Measurements from ENCODE around the gene CHCHD1. TPM values are rescaled to one million over a fixed set of nuclear protein-coding genes. Genes with fewer than 3 reads are reported as not detected.
A peak's percentile ranks its signal among the peaks of the same experiment; 100 is the strongest.
"Not testable (repeated sequence)": the region's sequence is repeated elsewhere in the genome, so short reads cannot be mapped to it uniquely, and the experiment has no call there.

CHCHD1 gene
- total and polyA plus RNA-seq, 7 experiments from 2014 or later = 5.6 to 49.6 (median 17.1) TPM

DNA sequence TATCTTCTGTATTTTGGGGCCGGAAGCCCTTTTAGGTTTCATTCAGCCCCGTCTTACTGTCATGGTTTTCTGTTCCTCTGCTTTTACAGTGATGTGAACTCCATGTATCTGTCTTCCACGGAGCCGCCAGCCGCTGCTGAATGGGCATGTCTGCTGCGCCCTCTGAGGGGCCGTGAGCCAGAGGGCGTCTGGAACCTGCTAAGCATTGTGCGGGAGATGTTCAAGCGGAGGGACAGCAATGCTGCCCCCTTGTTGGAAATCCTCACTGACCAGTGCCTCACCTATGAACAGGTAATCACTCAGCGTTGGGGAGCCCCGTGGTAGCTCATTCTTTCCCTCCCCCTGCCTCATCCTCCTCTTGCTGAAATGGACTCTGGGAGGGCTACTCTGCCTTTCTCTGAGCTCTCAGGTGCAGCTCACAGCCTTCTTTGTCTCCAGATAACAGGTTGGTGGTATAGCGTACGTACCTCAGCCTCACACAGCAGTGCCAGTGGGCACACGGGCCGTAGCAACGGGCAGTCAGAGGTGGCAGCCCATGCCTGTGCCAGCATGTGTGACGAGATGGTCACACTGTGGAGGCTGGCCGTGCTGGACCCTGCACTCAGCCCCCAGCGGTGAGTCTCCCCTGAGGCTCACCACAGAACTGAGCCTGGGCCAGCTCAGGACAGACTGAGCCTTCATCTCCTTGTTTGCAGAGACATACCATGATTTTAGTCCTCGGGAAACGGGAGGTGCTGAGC is 9.2 kb downstream of the CHCHD1 start:
- Mint-ChIP-seq H3K4me1 (peaks cover 11 to 22% (median 19%) of the 10 kb centered on the region in 7 donors), H3K27ac (no peak overlapping the region), H3K27me3 (no peaks in the 10 kb centered on the region), H3K9me3 (peaks cover 0 to 1% (median 0%) of the 10 kb centered on the region in 11 donors), H3K36me3 (peaks cover 2 to 40% (median 20%) of the 10 kb centered on the region in 5 donors), H3K4me3 (no peak overlapping the region)
- Histone ChIP-seq H3K27me3 (ENCODE audit: control insufficient read depth in 2 of 2, insufficient read depth in 2 of 2, low read length in 2 of 2) (no peaks in the 10 kb centered on the region), H3K36me3 (ENCODE audit: control insufficient read depth in 2 of 3, insufficient read depth in 3 of 3, low read length in 3 of 3) (peaks cover 9 to 66% (median 42%) of the 10 kb centered on the region in 3 experiments), H3K9me3 (ENCODE audit: control insufficient read depth in 2 of 3, low read length in 3 of 3) (no peaks in the 10 kb centered on the region), H3K27ac (ENCODE audit: low read depth, low read length) (no peak overlapping the region), H3K4me3 (ENCODE audit: low read length) (no peak overlapping the region), H3K4me1 (ENCODE audit: control insufficient read depth in 2 of 2, insufficient read depth in 2 of 2, low read length in 2 of 2) (peaks cover 11 to 18% of the 10 kb centered on the region in 2 donors)
- DNase-seq = no peak
- intact Hi-C loops (cut with micrococcal nuclease) = no loop called here
- CTCF ChIA-PET = no interaction called here
- no peak for ATAC-seq
- POLR2A ChIA-PET = interaction anchor here (0.7 to 6.4 kb wide), 2 partner anchors 17 to 29 kb away, joined by 3 to 42 read pairs; no protein-coding TSS in a partner anchor

DNA sequence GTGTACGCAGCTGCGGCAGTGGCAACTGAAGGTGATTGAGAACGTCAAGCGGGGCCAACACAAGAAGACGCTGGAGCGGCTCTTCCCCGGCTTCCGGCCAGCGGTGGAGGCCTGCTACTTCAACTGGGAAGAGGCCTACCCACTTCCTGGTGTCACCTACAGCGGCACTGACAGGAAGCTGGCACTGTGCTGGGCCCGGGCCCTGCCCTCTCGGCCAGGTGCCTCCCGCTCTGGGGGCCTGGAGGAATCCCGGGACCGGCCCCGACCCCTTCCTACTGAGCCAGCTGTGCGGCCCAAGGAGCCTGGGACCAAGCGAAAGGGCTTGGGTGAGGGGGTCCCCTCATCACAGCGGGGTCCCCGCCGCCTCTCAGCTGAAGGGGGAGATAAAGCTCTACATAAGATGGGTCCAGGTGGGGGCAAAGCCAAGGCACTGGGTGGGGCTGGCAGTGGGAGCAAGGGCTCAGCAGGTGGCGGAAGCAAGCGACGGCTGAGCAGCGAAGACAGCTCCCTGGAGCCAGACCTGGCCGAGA is 10.1 kb downstream of the CHCHD1 start:
- no peaks in the 10 kb centered on the region for H3K9me3 ChIP-seq (ENCODE audit: control insufficient read depth in 2 of 3, low read length in 3 of 3)
- DNase-seq = no peak
- Mint-ChIP-seq H3K36me3 (peaks cover 4 to 45% (median 20%) of the 10 kb centered on the region in 5 donors), H3K4me3 (no peak overlapping the region), H3K27me3 (no peaks in the 10 kb centered on the region), H3K4me1 (peaks cover 5 to 15% (median 10%) of the 10 kb centered on the region in 7 donors), H3K27ac (no peak overlapping the region), H3K9me3 (peaks cover 0 to 1% (median 0%) of the 10 kb centered on the region in 11 donors)
- no peak overlapping the region for H3K4me3 ChIP-seq (ENCODE audit: low read length)
- no peak overlapping the region for H3K27ac ChIP-seq (ENCODE audit: low read depth, low read length)
- ChIA-PET POLR2A (interaction anchor here (0.5 to 6.4 kb wide), 3 partner anchors 16 to 67 kb away, joined by 3 to 42 read pairs (median 3); no protein-coding TSS in a partner anchor), CTCF (no interaction called here)
- intact Hi-C loops (cut with micrococcal nuclease) = no loop called here
- no peak for ATAC-seq
- H3K4me1 ChIP-seq (ENCODE audit: control insufficient read depth in 2 of 2, insufficient read depth in 2 of 2, low read length in 2 of 2) = peaks cover 4 to 9% of the 10 kb centered on the region in 2 donors
- H3K27me3 ChIP-seq (ENCODE audit: control insufficient read depth in 2 of 2, insufficient read depth in 2 of 2, low read length in 2 of 2) = no peaks in the 10 kb centered on the region
- H3K36me3 ChIP-seq (ENCODE audit: control insufficient read depth in 2 of 3, insufficient read depth in 3 of 3, low read length in 3 of 3) = peaks cover 12 to 75% (median 42%) of the 10 kb centered on the region in 3 experiments

DNA sequence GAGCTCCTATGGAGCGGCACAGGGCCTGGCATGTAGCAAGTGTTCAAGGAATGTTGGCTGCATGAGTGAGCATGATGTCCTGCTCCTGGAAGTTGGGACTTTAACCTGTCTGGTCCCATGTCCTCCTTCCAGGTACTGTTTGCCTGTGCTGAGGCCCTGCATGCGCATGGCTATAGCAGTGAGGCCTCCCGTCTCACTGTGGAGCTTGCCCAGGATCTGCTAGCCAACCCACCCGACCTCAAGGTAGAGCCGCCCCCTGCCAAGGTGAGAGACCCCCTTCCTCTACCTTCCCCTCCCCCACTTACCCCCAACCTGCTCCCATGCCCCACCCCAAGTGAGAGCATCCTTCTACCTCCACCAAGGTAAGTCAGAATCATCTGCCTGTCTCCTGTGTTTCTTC is 11.6 kb downstream of the CHCHD1 start:
- Histone ChIP-seq H3K4me3 (ENCODE audit: low read length) (no peak overlapping the region), H3K4me1 (ENCODE audit: control insufficient read depth in 2 of 2, insufficient read depth in 2 of 2, low read length in 2 of 2) (no peaks in the 10 kb centered on the region), H3K27ac (ENCODE audit: low read depth, low read length) (no peak overlapping the region), H3K27me3 (ENCODE audit: control insufficient read depth in 2 of 2, insufficient read depth in 2 of 2, low read length in 2 of 2) (no peaks in the 10 kb centered on the region), H3K9me3 (ENCODE audit: control insufficient read depth in 2 of 3, low read length in 3 of 3) (no peaks in the 10 kb centered on the region), H3K36me3 (ENCODE audit: control insufficient read depth in 2 of 3, insufficient read depth in 3 of 3, low read length in 3 of 3) (peaks cover 15 to 87% (median 42%) of the 10 kb centered on the region in 3 experiments)
- ATAC-seq (no peak), DNase-seq (no peak)
- Mint-ChIP-seq H3K4me1 (peaks cover 0 to 7% (median 5%) of the 10 kb centered on the region in 7 donors), H3K27me3 (no peaks in the 10 kb centered on the region), H3K4me3 (no peak overlapping the region), H3K27ac (peak overlapping the region in 7 of 9 donors; percentile 32 to 74 (median 66)), H3K9me3 (peaks cover 0 to 1% (median 0%) of the 10 kb centered on the region in 11 donors), H3K36me3 (peaks cover 4 to 50% (median 23%) of the 10 kb centered on the region in 5 donors)
- ChIA-PET CTCF (interaction anchor here (0.8 kb wide), 1 partner anchor 147 kb away, joined by 4 read pairs; no protein-coding TSS in a partner anchor), POLR2A (interaction anchor here (0.6 to 6.4 kb wide), 5 partner anchors 11 to 226 kb away, joined by 3 to 42 read pairs (median 3); no protein-coding TSS in a partner anchor)
- intact Hi-C loops (cut with micrococcal nuclease) = no loop called here

DNA sequence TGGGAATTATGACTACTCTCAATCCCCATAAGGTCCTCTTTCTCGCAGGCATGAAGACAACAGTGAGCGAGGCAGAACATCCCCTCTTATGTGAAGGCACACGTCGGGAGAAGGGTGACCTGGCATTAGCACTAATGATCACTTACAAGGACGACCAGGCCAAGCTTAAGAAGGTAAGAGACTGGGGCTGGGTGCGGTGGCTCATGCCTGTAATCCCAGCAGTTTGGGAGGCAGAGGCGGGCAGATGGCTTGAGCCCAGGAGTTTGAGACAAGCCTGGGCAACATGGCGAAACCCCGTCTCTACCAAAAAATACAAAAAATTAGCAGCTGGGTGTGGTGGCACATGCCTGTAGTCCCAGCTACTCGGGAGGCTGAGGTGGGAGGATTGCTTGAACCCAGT is 13.6 kb downstream of the CHCHD1 start:
- POLR2A ChIA-PET = interaction anchor here (2.0 to 6.4 kb wide), 2 partner anchors 13 to 22 kb away, joined by 11 to 42 read pairs; no protein-coding TSS in a partner anchor
- not testable (repeated sequence) for DNase-seq
- H3K36me3 Mint-ChIP-seq = peaks cover 4 to 39% (median 18%) of the 10 kb centered on the region in 5 donors

DNA sequence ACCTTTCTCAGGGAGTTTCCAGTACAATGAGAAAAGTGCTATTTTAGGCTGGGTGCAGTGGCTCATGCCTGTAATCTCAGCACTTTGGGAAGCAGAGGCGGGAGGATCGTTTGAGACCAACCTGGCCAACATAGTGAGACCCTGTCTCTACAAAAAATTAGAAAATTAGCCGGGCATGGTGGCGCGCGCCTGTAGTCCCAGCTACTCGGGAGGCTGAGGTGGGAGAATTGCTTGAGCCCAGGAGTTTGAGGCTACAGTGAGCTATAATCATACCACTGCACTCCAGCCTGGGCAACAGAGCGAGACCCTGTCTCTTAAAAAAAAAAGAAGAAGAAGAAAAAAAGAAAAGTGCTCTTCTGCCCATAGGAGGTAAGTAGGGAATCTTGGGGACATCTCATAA is 14.2 kb downstream of the CHCHD1 start:
- H3K9me3 Mint-ChIP-seq; CTCF ChIA-PET; H3K27ac ChIP-seq (ENCODE audit: low read depth, low read length); H3K27me3 ChIP-seq (ENCODE audit: control insufficient read depth in 2 of 2, insufficient read depth in 2 of 2, low read length in 2 of 2); H3K4me3 ChIP-seq (ENCODE audit: low read length); H3K27me3 Mint-ChIP-seq; H3K4me1 ChIP-seq (ENCODE audit: control insufficient read depth in 2 of 2, insufficient read depth in 2 of 2, low read length in 2 of 2); H3K4me1 Mint-ChIP-seq; intact Hi-C loops (cut with micrococcal nuclease); ATAC-seq; H3K9me3 ChIP-seq (ENCODE audit: control insufficient read depth in 2 of 3, low read length in 3 of 3); DNase-seq; H3K4me3 Mint-ChIP-seq: not testable (repeated sequence)
- POLR2A ChIA-PET = interaction anchor here (2.0 to 6.4 kb wide), 2 partner anchors 12 to 23 kb away, joined by 11 to 42 read pairs; no protein-coding TSS in a partner anchor
- Mint-ChIP-seq H3K36me3 (peaks cover 4 to 35% (median 18%) of the 10 kb centered on the region in 5 donors), H3K27ac (peak overlapping the region in 4 of 9 donors; percentile 17 to 81 (median 46))
- H3K36me3 ChIP-seq (ENCODE audit: control insufficient read depth in 2 of 3, insufficient read depth in 3 of 3, low read length in 3 of 3) = peaks cover 15 to 78% (median 24%) of the 10 kb centered on the region in 3 experiments

More for the DNA sequence above, 13.6 kb downstream of the CHCHD1 start:
- H3K9me3 Mint-ChIP-seq; H3K27me3 ChIP-seq (ENCODE audit: control insufficient read depth in 2 of 2, insufficient read depth in 2 of 2, low read length in 2 of 2); H3K27ac ChIP-seq (ENCODE audit: low read depth, low read length); H3K4me1 ChIP-seq (ENCODE audit: control insufficient read depth in 2 of 2, insufficient read depth in 2 of 2, low read length in 2 of 2); H3K9me3 ChIP-seq (ENCODE audit: control insufficient read depth in 2 of 3, low read length in 3 of 3); H3K4me1 Mint-ChIP-seq; H3K4me3 Mint-ChIP-seq; ATAC-seq; H3K27me3 Mint-ChIP-seq; H3K4me3 ChIP-seq (ENCODE audit: low read length); intact Hi-C loops (cut with micrococcal nuclease); CTCF ChIA-PET: not testable (repeated sequence)
- H3K27ac Mint-ChIP-seq = peak overlapping the region in 4 of 9 donors; percentile 40 to 72 (median 56)
- peaks cover 15 to 76% (median 27%) of the 10 kb centered on the region in 3 experiments for H3K36me3 ChIP-seq (ENCODE audit: control insufficient read depth in 2 of 3, insufficient read depth in 3 of 3, low read length in 3 of 3)

DNA sequence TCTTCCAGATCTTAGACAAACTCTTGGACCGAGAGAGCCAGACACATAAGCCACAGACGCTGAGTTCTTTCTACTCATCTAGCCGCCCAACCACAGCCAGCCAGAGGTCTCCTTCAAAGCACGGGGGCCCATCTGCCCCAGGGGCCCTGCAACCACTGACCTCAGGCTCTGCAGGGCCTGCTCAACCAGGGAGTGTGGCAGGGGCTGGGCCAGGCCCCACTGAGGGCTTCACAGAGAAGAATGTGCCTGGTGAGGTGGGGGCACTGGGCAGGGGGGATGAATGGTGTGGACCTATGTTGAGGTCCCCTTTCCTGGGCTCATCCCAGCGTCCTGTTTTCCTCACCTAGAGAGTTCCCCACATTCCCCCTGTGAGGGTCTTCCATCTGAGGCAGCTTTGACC is 14.9 kb downstream of the CHCHD1 start:
- no peak overlapping the region for H3K4me3 ChIP-seq (ENCODE audit: low read length)
- Mint-ChIP-seq H3K9me3 (peaks cover 0 to 1% (median 0%) of the 10 kb centered on the region in 11 donors), H3K27ac (peak overlapping the region in 6 of 9 donors; percentile 6 to 81 (median 48)), H3K4me1 (peaks cover 0 to 10% (median 5%) of the 10 kb centered on the region in 7 donors), H3K27me3 (no peaks in the 10 kb centered on the region), H3K4me3 (no peak overlapping the region), H3K36me3 (peaks cover 4 to 28% (median 18%) of the 10 kb centered on the region in 5 donors)
- ATAC-seq (no peak), DNase-seq (no peak)
- POLR2A ChIA-PET = interaction anchor here (6.4 kb wide), 1 partner anchor 11 kb away, joined by 42 read pairs; no protein-coding TSS in a partner anchor
- no peak overlapping the region for H3K27ac ChIP-seq (ENCODE audit: low read depth, low read length)
- no peaks in the 10 kb centered on the region for H3K9me3 ChIP-seq (ENCODE audit: control insufficient read depth in 2 of 3, low read length in 3 of 3)
- no peaks in the 10 kb centered on the region for H3K27me3 ChIP-seq (ENCODE audit: control insufficient read depth in 2 of 2, insufficient read depth in 2 of 2, low read length in 2 of 2)
- intact Hi-C loops (cut with micrococcal nuclease) = no loop called here
- peaks cover 15 to 78% (median 23%) of the 10 kb centered on the region in 3 experiments for H3K36me3 ChIP-seq (ENCODE audit: control insufficient read depth in 2 of 3, insufficient read depth in 3 of 3, low read length in 3 of 3)
- CTCF ChIA-PET = no interaction called here
- no peaks in the 10 kb centered on the region for H3K4me1 ChIP-seq (ENCODE audit: control insufficient read depth in 2 of 2, insufficient read depth in 2 of 2, low read length in 2 of 2)
